GM12873 (cell line): ENCODE measurements around the gene UBAC1.

ENCODE experiments used
- TF ChIP-seq, protein P1 (sequence below): IDR thresholded peaks from 2 replicates; pipeline ENCODE4 v1.5.1; 2012; ENCODE audit warnings: low read depth, mild to moderate bottlenecking, moderate library complexity, low read length, control low read depth; ENCODE audit not compliant: insufficient read depth; ENCODE audit errors: missing control alignments

Gene UBAC1

GRCh38 chr9:136006169-136006568 is 45.0 kb upstream of the UBAC1 start:
- TF ChIP-seq, protein P1, sequence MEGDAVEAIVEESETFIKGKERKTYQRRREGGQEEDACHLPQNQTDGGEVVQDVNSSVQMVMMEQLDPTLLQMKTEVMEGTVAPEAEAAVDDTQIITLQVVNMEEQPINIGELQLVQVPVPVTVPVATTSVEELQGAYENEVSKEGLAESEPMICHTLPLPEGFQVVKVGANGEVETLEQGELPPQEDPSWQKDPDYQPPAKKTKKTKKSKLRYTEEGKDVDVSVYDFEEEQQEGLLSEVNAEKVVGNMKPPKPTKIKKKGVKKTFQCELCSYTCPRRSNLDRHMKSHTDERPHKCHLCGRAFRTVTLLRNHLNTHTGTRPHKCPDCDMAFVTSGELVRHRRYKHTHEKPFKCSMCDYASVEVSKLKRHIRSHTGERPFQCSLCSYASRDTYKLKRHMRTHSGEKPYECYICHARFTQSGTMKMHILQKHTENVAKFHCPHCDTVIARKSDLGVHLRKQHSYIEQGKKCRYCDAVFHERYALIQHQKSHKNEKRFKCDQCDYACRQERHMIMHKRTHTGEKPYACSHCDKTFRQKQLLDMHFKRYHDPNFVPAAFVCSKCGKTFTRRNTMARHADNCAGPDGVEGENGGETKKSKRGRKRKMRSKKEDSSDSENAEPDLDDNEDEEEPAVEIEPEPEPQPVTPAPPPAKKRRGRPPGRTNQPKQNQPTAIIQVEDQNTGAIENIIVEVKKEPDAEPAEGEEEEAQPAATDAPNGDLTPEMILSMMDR: no peak

- TF ChIP-seq, protein P1: no peak
Observed at GRCh38 chr9:136004712-136005111, 43.5 kb upstream of the UBAC1 start.

DNA sequence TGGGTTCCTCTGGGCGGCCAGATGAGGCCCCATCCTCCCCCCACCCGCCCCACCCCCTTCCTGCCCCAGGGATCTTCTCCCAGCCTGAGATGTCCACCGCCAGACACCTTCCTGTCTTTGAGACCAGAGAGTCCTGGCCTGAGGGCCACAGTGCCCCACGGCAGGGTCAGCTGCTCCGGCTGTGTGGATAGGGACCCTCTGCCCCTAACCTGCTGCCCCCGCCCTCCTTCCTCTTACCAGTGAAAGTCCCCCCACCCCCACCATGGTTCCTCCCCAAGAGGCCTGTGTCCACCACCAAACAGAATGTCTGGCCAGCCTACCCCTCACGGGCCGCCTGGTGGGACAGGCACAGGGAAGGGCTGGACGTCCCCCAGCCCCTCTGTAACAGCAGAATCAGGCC is 43.0 kb upstream of the UBAC1 start:
- TF ChIP-seq, protein P1: no peak

- TF ChIP-seq, protein P1: no peak
Observed at GRCh38 chr9:136003411-136004218, 42.4 kb upstream of the UBAC1 start.

- TF ChIP-seq, protein P1: no peak
Observed at GRCh38 chr9:136002881-136003280, 41.7 kb upstream of the UBAC1 start.

GRCh38 chr9:136002215-136002614 is 41.0 kb upstream of the UBAC1 start:
- TF ChIP-seq, protein P1: no peak

- TF ChIP-seq, protein P1: no peak
Observed at GRCh38 chr9:136001231-136001630, 40.1 kb upstream of the UBAC1 start.
